ENCODE data around the gene ABR.

ABR gene

DNA sequence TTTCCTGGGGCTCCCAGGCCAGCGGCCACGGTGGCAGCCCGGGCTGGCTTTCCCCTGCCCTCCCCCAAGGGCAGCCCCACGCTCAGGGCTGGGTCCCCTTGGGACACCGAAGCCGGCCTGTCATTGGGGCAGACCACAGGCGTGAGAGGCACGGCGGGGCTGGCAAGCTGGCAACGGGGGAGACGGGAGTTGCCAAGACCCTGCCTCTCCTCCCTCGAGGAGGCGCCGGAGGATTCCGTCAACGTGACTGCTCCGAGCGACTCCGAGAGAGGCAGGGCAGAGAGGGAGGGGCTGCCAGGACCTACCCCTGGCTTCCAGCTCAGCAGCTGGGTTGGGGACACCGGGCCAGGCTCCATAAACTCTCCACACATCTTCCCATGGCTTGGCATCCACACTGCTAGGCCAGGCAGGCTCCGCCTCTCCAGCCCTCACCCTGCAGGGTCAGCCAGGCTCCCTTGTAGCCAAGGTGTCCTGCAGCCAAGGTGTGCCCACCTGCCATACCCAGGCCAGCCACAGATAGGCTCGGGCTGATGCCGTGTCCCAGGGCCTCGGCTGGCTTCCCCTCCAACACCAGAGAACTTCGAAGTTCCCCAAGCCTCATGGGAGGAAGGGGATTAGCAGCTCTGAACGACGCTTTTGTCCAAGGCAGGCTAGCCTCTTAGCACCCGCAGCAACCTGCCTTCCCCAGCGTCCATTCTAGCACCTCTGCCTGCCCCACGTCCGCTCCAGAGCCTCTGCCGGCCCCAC lies 157.3 kb downstream of the ABR start:
- DNase-seq = no peak

DNA sequence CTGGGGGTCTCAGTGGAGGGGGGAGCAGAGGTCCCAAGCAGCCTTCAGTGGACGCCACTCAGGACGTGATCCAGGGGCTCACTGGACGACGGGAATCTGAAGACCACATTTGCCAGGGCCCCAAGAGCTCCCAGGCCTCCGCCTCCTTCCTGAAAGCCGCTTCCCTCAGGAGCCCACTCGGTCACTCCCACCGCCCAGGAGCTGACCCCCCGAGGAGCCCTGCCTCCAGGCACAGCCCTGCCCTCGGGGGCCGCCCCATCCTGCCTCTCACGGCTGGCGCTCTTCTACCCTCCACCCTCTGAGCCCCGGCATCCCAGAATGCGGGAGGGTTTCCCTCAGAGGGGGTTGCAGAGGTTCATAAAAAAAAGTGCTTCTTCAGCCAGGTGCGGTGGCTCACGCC lies 158.6 kb downstream of the ABR start:
- no peak for DNase-seq

DNA sequence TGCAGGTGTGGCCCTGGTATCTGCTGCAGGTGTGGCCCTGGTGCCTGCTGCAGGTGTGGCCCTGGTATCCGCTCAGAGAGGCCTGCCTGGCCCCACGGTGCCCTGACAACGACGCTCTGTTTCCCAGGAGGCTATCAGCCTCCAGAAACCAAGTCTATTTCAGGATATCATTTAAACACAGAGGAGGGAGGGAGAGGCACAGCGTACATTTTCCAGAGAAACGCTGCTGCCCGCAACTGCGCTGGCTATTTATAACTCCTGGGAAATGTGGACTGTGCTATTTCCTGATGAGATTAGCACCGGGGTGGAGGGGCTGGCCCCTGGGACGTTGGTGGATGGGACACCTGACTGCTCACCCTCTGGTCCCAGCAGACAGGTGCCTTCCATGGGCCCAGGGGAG lies 160.3 kb downstream of the ABR start:
- DNase-seq = no peak

DNA sequence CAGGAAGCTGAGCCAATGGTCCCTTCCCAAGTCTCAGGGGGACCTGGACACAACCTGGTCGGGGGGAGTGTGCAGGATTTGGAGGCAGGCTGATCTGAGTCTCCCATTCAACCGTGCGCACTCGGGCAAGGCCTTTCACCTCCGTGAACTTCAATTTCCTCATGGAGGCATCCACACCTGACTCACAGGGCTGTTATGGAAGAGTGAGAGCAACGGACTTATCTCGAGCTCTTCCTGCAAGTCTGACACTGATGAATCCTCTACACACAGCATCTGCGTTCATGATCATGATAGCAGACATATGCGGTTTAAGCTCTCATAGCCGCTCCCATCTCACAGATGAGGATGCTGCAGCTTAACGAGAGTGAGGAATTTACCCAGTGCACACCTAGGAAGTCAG lies 161.2 kb downstream of the ABR start:
- DNase-seq = no peak

DNA sequence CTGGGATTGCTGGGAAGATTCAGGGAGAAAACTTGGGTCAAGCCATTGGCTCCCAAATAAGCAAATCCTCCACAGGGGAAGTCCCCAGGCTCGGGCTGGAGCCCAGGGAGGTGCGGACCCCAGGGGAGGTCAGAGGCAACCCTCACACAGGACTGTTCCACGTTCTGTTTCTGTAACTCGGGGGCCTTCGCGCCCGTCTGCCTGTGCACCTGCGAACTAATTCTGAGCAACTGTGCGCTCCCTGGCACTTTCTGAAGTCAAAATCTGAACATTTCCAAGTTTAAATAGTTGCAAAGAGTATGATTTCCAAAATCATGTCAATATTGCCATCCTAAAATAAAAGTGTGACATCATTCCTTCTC lies 166.1 kb downstream of the ABR start:
- no peak for DNase-seq

DNA sequence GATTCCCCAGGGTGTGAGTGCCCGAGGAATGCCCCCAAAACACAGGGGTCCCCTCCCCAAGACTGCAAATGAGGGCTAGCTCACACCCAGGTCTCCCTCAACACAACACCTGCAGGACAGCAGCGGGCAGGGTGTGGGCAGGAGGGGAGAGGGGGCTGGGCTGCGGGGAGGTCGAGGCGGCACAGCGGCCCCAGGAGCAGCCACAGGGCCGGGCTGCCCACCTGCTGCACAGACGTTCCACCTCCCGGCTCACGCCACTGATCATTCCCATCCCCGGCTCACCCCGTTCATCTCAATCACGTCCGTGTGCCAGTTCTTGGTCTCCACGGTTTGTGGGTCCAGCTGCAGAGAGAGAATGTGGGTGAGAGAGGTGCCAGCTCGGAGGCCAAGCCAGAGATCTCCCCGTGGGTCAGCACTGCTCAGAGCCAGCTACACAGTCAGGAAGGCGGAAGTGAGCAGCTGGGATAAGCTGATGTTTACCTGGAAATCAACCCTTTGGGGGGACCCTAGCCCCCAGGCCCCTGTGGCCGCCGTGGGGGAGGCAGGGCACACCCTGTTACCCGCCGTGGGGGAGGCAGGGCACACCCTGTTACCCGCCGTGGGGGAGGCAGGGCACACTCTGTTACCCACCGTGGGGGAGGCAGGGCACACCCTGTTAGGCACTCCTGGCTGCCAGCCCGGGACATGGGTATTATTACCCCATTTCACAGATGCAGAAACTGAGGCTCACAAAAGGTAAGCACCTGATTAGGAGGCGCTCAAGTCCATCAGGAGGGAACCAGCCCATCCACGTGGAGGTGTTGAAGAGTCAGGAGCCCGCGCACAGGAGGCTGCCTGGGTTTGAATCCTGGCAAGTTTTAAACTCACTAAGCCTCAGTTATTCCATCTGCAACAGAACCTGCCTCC lies 166.7 kb downstream of the ABR start:
- DNase-seq = no peak

DNA sequence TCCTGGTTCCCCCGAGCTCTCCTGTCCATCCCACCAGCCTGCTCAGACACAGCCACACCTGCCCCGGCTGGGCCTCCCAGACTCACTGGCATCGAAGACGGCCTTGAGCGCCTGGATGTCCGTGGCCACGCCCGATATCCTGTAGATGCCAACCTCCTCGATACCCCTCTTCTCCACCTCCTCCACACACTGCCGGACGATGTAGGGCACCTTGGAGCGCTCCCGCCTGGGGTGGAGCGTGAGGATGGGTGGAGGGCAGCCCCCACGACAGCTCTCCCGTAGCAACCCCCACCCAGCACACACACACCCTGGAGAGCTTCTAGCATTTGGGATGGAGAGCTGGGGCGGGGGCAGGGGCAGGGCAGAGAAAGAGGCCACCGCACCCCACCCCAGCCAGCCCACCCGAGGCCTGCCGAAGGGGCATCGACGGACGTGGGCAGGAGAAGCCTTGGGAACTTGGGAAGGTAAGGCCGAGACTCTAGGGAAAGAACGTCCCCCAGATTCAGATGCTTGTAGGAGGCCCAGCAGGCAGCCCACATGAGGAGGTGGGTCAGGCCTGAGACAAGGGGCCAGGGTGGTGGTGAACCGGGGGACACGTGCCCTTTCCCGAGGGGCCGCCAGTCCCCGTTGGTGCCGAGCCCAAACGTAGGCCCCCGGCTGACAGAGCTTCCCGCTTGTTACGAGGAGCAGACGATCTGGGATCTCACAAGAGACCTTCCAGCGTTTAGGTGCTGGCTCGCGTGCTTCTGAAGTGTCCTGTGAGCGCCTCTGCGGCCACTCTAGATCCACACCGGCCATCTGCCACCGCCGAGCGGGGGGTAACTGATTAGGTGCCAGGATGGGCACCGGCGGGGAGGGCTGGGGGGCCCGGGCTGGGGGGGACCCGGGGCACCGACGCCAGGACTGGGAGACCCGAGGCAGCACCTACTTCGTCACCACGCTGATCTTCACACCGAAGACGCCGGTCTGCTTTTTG lies 167.7 kb downstream of the ABR start:
- DNase-seq = no peak

DNA sequence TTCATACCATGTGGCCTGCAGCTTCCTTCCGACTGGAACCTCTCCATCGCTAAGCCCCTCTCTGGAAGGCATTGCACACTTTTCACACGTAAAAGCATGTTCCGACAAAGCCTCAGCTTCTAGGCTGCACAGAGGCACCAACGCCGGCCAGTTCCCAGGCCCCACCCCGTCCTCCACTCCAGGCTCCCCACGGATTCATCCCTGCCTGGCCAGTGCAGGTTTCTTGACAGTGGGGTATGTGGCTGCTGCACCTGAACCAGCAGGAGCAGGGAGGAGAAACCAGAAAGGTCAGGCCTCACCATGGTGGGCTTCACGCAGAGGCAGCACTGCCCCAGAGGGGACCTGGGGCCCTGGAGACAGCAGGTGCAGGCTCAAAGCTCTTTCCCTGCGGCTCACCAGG lies 168.6 kb downstream of the ABR start:
- DNase-seq = no peak

DNA sequence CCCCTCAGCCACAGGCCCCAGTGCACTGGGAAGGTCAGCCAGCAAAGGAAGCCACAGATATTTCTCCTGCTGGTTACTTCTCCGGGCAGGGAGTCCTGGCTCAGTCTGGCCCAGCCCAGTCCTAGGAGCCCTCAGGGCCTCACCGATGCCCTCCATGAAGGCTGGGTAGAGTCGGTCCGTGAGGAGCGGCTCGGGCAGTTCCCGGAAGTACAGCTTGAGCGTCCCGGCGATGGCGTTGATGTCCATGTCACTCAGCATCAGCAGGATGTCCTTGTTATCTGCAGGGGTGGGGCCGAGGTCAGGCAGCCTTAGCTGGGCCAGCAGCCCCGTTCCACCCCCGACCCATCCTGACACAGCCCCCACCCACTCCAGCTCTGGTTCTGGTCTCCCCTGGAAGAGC lies 169.2 kb downstream of the ABR start:
- DNase-seq = no peak

DNA sequence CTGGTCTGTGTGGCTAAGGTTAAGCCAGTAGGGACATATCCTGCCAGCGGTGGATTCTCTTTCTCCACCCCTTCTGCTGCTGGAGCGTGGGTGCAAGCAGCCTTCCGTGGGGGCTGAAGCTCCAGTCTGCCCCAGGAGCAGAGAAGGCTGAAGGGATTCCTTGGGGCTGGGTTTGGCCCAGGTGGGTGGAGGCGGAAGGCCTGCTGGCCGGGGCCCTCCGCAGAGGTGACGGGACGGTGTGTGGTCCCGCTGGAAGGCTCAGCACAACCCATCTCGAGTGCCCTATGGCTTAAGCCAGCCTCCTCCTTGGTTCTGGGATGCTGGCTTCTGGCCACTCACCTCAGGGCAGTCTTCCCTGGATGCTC lies 169.7 kb downstream of the ABR start:
- DNase-seq = no peak

DNA sequence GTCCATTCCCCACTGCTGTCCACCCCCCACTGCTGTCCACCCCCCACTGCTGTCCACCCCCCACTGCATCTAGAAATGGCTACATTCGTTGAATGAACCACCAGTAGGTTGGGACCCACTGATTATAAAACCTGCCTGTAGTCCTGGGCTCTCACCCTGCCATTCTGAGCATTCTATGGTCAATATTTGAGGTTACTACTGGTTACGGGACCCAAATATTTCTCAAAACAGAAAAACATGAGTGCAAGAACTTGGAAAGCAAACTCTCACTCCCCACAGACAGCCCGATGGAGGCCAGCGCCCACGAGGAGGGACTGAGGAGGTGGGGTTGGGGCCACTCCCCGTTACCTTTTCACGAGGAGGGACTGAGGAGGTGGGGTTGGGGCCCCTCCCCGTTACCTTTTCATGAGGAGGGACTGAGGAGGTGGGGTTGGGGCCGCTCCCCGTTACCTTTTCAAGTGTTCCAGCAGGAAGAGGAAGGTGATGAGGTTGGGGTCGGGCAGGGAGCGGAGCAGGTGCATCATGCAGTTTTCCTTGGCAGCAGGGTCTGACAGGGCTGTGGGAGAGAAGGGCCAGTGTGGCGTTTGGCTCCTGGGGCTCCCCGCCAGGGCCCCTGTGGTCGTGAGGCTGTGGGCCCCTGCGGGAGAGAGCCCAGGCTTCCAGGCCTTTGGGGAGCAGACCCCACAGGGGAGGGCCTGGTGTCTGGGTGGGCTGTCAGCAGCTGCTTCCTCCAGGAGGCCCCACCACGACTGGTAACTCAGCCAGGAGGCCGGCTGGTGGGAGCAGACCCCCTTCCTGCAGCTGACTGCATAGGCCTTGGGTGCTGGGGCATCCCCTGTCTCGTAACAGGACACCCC lies 170.3 kb downstream of the ABR start:
- DNase-seq = no peak

DNA sequence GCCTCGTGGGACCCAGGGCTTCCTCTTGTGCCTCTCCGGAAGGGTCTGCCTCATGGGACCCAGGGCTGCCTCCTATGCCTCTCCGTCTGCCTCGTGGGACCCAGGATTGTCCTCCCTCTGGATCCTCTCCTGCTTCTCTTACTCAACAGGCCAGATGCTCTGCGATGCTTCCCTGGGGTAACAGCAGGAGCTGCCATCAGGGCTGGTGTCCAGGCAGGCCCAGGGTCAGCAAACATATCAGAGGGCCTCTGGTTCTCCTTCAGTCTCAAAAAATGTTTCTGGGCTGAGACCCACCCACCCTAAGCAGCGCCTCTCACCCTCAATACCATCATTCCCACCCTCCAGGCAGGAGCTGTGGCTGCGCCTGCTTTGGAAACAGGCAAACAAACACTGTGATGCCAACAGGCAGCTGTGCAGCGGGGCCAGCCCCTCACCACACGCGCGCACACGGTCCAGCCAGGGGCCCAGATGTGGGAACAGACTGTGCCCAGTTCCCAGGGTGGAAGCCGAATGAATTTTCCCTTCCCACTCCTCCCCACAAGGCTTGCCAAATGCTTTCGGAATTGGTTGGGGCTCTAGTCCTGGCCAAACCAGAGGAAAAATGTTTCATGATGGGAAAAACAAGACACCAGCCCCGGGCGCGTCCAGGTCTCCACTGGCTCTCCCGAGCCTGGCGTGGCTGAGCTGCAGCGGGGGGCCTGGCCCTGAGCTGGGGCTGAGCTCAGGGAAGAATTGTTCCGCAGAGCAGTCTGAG lies 171.6 kb downstream of the ABR start:
- DNase-seq = no peak

DNA sequence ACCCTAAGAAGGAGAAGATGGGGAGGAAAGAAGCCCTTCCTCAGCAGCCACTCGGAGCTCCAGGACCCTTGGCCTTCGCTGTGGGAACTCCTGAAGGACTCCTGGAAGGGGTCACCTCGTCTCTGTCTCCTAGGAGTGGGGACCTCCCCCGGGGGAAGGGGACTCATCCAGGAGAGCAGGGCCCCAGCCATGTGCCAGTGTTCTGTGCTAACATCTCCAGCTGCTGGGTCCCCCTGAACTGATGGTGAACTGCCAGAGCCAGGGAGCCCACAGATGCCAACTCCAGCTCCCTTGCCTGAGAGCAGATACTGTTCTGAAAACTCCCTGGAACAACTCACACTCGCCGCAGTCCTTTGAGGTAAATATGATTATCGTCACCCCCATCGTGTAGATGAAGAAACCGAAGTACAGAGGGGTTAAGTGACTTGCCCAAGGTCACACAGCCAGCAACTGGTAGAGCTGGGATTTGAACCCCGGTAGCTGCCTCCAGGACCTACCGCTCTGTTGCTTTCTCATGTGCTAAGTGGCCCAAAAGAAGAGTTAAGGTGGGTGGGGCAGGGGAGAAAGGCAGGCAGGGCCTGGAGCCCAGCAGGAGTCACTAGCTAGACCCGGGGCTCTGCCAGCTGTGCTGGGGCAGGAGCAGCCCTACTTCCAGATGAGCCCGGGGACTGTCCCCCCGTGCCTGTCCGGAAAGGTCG lies 172.3 kb downstream of the ABR start:
- no peak for DNase-seq

DNA sequence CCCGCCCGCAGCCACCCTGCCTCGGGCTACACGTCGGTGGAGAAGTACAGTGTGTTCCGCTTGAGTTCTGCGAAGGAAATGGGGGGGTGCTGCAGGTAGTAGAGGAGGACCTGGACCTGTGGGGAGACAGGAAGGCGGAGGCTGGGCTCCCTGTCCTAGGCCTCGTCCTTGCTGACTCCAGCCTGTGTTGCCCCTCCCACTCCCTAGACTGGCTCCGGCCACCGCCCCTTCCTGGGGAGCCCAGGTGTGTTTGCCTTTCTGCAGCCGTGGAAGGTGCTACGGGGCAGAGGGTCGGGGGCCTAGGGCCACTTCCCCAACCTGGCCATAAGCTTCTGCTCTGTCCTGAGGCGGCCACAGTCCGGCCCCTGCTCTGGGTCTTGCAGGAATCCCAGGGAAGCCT lies 173.7 kb downstream of the ABR start:
- no peak for DNase-seq

DNA sequence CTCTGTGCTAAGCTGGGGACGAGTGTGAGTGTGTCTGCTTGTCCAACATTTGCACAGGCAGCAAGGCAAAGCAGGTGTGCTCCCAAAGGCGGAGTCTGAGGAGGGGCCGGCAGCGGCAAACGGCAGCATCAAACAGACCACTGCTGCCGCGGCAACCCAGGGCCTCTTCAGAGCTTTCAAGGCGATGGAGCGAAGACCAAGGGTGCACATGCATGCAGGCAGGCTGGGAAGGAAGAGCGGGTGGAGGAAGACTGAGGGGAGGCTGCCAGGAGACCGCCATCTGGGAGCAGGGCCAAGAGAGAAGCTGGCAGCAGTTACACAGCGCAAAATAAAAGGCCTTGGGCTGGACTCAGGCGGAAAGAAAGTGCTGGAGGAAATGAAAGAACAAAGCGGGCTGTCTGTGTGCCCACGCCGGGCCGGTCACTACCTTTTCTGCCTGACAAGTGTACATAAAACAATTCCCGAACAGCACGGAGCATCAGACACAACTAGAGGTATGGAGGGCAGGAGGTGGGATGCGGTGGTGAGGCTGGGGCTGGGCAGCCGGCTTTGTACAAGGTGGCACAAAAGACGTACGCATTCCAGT lies 174.3 kb downstream of the ABR start:
- DNase-seq = no peak

DNA sequence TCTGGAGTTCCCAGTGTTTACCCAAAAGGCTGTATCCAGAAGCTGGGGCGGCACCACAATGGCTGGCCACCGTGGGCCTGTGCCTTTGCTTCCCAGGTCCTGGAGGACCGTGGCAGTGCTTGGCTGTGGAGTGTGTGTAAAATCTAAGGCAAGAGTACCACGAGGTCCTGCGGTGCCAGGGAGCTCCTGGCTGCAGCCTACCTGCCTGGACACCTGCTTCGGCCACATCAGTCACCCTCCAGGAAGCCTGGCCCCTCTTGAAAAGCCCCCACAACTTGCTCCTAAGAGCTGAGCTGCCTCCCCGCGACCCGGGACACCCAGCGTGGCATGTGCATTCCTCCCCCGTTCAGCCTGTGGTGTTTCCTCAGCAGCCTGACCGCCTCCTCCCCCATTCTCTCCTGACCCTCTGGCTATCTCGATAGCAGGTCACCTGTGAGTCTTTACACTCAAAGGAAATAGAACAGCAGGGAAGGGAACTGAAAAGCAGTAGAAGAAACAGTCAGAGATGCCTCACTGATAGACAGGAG lies 174.9 kb downstream of the ABR start:
- no peak for DNase-seq

DNA sequence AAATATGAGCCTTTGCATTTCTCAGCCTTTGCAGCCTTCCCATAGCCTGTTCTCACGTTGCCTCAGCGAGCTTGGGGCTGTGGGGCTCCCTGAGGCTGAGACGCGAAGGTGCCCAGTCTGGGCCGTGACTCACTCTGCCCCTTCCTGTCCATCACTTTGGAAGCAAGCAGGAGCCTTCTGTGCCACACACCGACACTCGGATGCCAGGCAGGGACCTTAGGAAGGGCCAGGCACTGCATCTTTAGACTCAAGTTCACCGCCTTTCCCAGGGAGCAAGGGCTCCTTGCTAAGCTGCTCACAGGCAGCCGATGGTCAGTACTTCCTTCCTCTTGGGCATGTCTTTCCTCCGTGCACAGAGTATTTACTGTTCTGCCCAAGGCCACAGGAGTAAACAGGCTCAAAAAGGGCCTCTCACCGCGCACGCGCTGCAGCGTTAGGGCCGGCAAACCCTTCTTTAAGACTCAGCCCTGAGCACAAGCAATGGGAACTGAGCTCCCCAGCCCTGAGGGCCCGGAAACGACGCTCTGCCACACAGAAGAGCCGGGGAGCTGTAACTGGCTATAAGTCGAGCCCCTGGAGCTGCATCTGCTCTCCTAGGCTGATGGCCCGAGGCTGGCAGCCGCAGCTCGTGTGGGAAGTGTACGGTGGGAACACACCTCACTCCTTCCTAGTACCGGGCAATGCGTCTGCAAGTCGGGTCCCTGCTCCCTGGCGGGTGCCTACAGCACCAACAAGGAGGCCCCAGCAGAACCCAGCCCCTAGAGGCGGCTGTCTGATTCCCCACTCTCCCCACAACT lies 175.6 kb downstream of the ABR start:
- no peak for DNase-seq

DNA sequence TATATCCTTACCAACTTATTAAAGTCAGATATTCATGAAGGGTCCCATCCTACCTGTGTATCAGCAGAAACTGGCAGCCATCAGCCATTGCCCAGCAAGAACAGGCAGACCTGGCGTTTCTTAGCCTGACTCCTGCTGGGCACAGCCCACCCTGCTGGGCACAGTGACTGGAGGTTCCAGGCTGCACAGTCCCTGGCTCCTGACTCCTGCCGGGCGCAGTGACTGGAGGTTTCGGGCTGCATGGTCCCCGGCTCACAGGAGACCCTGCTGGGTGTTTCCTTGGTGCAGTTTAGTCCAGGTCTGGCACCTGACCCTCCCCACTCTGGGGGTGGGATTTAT lies 176.2 kb downstream of the ABR start:
- DNase-seq = no peak

DNA sequence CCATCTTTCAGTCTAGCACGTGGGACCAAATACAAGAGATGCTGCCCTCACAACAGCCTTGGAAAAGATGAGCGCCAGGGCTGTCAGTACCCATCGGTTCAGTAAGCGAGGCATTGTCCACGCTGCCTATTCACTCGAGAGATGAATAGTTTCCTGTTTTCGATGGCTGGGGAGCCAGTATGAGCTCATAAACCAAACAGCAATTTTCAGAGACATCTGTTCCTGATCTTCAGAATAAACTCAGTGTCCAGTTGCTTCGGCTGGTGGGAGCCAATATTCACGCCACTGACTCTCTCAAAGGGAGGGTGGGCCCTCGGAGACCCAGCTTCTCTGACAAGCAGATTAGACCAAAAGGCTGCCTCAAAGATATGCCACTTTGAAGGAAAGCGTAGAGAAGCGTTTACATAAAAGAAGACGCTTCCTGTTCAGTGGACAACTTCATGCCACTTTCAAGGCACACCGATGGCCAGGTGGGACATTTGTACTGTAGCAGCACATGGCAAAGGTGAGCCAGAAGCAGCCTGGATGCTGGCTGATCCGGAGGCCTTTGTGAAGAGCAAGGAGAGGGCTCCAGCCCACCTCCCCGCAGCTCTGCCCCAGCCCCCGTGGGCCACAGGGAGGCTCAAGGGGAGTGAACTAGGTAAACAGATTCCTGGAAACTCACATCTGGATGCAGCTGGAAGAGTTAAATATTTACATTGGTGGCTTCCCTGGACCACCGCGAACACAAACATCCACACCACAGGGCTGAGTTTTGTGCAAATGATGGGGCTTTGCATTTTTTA lies 176.8 kb downstream of the ABR start:
- no peak for DNase-seq

Data from NCI-H526 treated with DMSO at 0.1 percent for 48 hours (cell line).